Hepatic stellate cell (primary cell): ENCODE data around the gene SNTA1.
"Not testable (repeated sequence)": the region's sequence is repeated elsewhere in the genome, so short reads cannot be mapped to it uniquely, and the experiment has no call there.

ENCODE experiments used
- DNase-seq: peaks from one replicate; pipeline ENCODE4 v3.0.0; 2011; ENCODE audit warnings: low spot score

SNTA1 gene

GRCh38 chr20:33431797-33432381 lies 11.7 kb downstream of the SNTA1 start:
- DNase-seq, result no peak

GRCh38 chr20:33423875-33424274 lies 19.7 kb downstream of the SNTA1 start:
- DNase-seq, result not testable (repeated sequence)

GRCh38 chr20:33423141-33423834 lies 20.3 kb downstream of the SNTA1 start:
- DNase-seq, result peak; percentile 89

- peak; percentile 54 for DNase-seq
Measured at GRCh38 chr20:33419140-33419974, 24.2 kb downstream of the SNTA1 start.

GRCh38 chr20:33418033-33418432 lies 25.5 kb downstream of the SNTA1 start:
- no peak for DNase-seq

GRCh38 chr20:33415948-33416347 lies 27.6 kb downstream of the SNTA1 start:
- DNase-seq, result peak; percentile 74

- DNase-seq, result no peak
Measured at GRCh38 chr20:33412484-33412838, 31.1 kb downstream of the SNTA1 start.

GRCh38 chr20:33411711-33412483 lies 31.7 kb downstream of the SNTA1 start:
- DNase-seq, result no peak

- no peak for DNase-seq
Measured at GRCh38 chr20:33411242-33411641, 32.3 kb downstream of the SNTA1 start.

- DNase-seq, result no peak
Measured at GRCh38 chr20:33410081-33410742, 33.4 kb downstream of the SNTA1 start.

- DNase-seq, result no peak
Measured at GRCh38 chr20:33408716-33409654, 34.6 kb downstream of the SNTA1 start.

GRCh38 chr20:33408313-33408712 lies 35.2 kb downstream of the SNTA1 start:
- no peak for DNase-seq

- DNase-seq, result peak; percentile 53
Measured at GRCh38 chr20:33407796-33408195, 35.8 kb downstream of the SNTA1 start.

- DNase-seq, result peak; percentile 27
Measured at GRCh38 chr20:33407251-33407650, 36.3 kb downstream of the SNTA1 start.

GRCh38 chr20:33404281-33404680 lies 39.3 kb downstream of the SNTA1 start:
- DNase-seq, result no peak

GRCh38 chr20:33401921-33402369 lies 41.6 kb downstream of the SNTA1 start:
- no peak for DNase-seq

- peak; percentile 83 for DNase-seq
Measured at GRCh38 chr20:33401184-33401920, 42.2 kb downstream of the SNTA1 start, which contains the start of gene CDK5RAP1. TSS of gene CDK5RAP1 (minus strand) at chr20:33401519. CDS start at chr20:33397064, 4,455 bp downstream.

- no peak for DNase-seq
Measured at GRCh38 chr20:33400812-33401183, 42.8 kb downstream of the SNTA1 start.

- no peak for DNase-seq
Measured at GRCh38 chr20:33399924-33400323, 43.6 kb downstream of the SNTA1 start.

- DNase-seq, result no peak
Measured at GRCh38 chr20:33394718-33395117, 48.8 kb downstream of the SNTA1 start.
